Stimulated activated CD4-positive, alpha-beta T cell treated with anti-CD3 and anti-CD28 coated beads, Interleukin-2, amount 100 ng/mL, for 24 hours (primary cell): Measurements from ENCODE around the gene LDB1.

Experiments used
- DNase-seq, 2 donors: peaks; one replicate each; pipeline ENCODE4 v3.0.0-alpha.2; 2020

LDB1 gene

GRCh38 chr10:102112210-102112817 lies 7.9 kb downstream of the LDB1 start:
- DNase-seq: no peak

- DNase-seq: no peak
These were observed 8.9 kb downstream of the LDB1 start for GRCh38 chr10:102111276-102111675.

- DNase-seq: no peak
These were observed 10.7 kb downstream of the LDB1 start for GRCh38 chr10:102109166-102110116.

GRCh38 chr10:102106998-102107397 lies 13.2 kb downstream of the LDB1 start:
- DNase-seq: no peak

- DNase-seq: no peak
These were observed 17.7 kb downstream of the LDB1 start for GRCh38 chr10:102102421-102102820.

- no peak for DNase-seq
These were observed 19.0 kb downstream of the LDB1 start for GRCh38 chr10:102101152-102101551.

- no peak for DNase-seq
These were observed 23.7 kb downstream of the LDB1 start for GRCh38 chr10:102096449-102096848.

- no peak for DNase-seq
These were observed 29.4 kb downstream of the LDB1 start for GRCh38 chr10:102090772-102091171.

GRCh38 chr10:102086196-102086595 lies 34.0 kb downstream of the LDB1 start:
- no peak for DNase-seq

GRCh38 chr10:102085336-102085735 lies 34.8 kb downstream of the LDB1 start:
- DNase-seq: no peak

GRCh38 chr10:102083541-102083940 lies 36.6 kb downstream of the LDB1 start:
- no peak for DNase-seq

- peak; percentile 84 to 86 for DNase-seq
These were observed 47.3 kb downstream of the LDB1 start for GRCh38 chr10:102072673-102073527.

GRCh38 chr10:102069071-102069470 lies 51.1 kb downstream of the LDB1 start:
- no peak for DNase-seq

- no peak for DNase-seq
These were observed 52.0 kb downstream of the LDB1 start for GRCh38 chr10:102068216-102068615.

GRCh38 chr10:102067091-102067916 lies 52.9 kb downstream of the LDB1 start:
- no peak for DNase-seq

- no peak for DNase-seq
These were observed 53.6 kb downstream of the LDB1 start for GRCh38 chr10:102066399-102067088.

- DNase-seq: peak; percentile 30 to 33
These were observed 54.4 kb downstream of the LDB1 start for GRCh38 chr10:102065561-102066398.

GRCh38 chr10:102064868-102065560 lies 55.2 kb downstream of the LDB1 start, which contains the start of gene HPS6:
TSS of gene HPS6 (plus strand) at chr10:102065349. CDS start at chr10:102065475, 126 bp downstream.
- peak; percentile 90 to 94 for DNase-seq

- DNase-seq: no peak
These were observed 55.7 kb downstream of the LDB1 start for GRCh38 chr10:102064503-102064867.

GRCh38 chr10:102059987-102060386 lies 60.2 kb downstream of the LDB1 start:
- no peak for DNase-seq
